OCI-LY7 (cell line): Measurements from ENCODE around the gene ZNF692. TPM values are rescaled to one million over a fixed set of nuclear protein-coding genes. Genes with fewer than 3 reads are reported as not detected.

Source experiments
- BruUV-seq: library from RNA; stranded (reverse); fragments of 400-500 nt; replicated peaks from 2 replicates; lab custom pipeline; 2021; lab: Mats Ljungman, UMichigan
- CTCF ChIA-PET: fragments of 300-600 bp; sonication (Branson Sonifier 250); formaldehyde crosslinking; loops from one replicate; lab custom pipeline; 2022; ENCODE audit warnings: antibody characterized with exemption; ENCODE audit not compliant: unreplicated experiment; lab: Charles Lee
- POLR2A ChIA-PET: fragments of 300-600 bp; sonication (Branson Sonifier 250); formaldehyde crosslinking; loops from one replicate; lab custom pipeline; 2022; ENCODE audit warnings: antibody characterized with exemption; lab: Charles Lee
- DNase-seq: peaks from one replicate; pipeline ENCODE4 v3.0.0-alpha.2; 2015; ENCODE audit warnings: low spot score
- H2AFZ ChIP-seq: fragments of 200-600 bp; sonication (generic), shearing (Covaris generic); 2 replicates; pipeline ENCODE4 v1.6.1; 2014; ENCODE audit warnings: mild to moderate bottlenecking, antibody characterized with exemption, low read length, moderate library complexity
- H3K27ac ChIP-seq: fragments of 200-600 bp; sonication (generic); 2 replicates; pipeline ENCODE4 v1.5.1; 2014; ENCODE audit warnings: mixed run types, low read depth, mild to moderate bottlenecking, moderate library complexity, low read length, inconsistent platforms; ENCODE audit not compliant: poor library complexity, severe bottlenecking
- H3K36me3 ChIP-seq: fragments of 200-600 bp; sonication (generic); 2 replicates; pipeline ENCODE4 v1.6.1; 2014; ENCODE audit warnings: mild to moderate bottlenecking, antibody characterized with exemption, low read length, moderate library complexity, mixed read lengths; ENCODE audit not compliant: insufficient read depth
- H3K4me1 ChIP-seq: fragments of 200-600 bp; sonication (generic); 2 replicates; pipeline ENCODE4 v1.5.1; 2014; ENCODE audit warnings: mild to moderate bottlenecking, low read length; ENCODE audit not compliant: insufficient read depth, poor library complexity, severe bottlenecking
- H3K4me2 ChIP-seq: fragments of 200-600 bp; sonication (generic); 2 replicates; pipeline ENCODE4 v1.6.1; 2014; ENCODE audit warnings: mild to moderate bottlenecking, low read length
- H3K4me3 ChIP-seq: fragments of 200-600 bp; sonication (generic); 2 replicates; pipeline ENCODE4 v1.5.1; 2014; ENCODE audit warnings: mild to moderate bottlenecking, low read depth, low read length; ENCODE audit not compliant: poor library complexity, severe bottlenecking
- H3K79me2 ChIP-seq: fragments of 200-600 bp; sonication (generic); 2 replicates; pipeline ENCODE4 v1.6.1; 2016; ENCODE audit warnings: low read depth, mild to moderate bottlenecking, low read length, moderate library complexity, mixed read lengths; ENCODE audit not compliant: insufficient read depth
- H3K9me2 ChIP-seq: fragments of 200-600 bp; sonication (generic); 2 replicates; pipeline ENCODE4 v1.6.1; 2016; ENCODE audit warnings: mild to moderate bottlenecking, low read length, mixed read lengths; ENCODE audit not compliant: insufficient read depth
- H3K9me3 ChIP-seq: fragments of 200-600 bp; sonication (generic); 2 replicates; pipeline ENCODE4 v1.6.1; 2014; ENCODE audit warnings: mild to moderate bottlenecking, mixed run types, low read length, mixed read lengths
- H4K20me1 ChIP-seq: fragments of 200-600 bp; sonication (generic); 2 replicates; pipeline ENCODE4 v1.6.1; 2014; ENCODE audit warnings: mild to moderate bottlenecking, antibody characterized with exemption, low read length, moderate library complexity, mixed read lengths; ENCODE audit not compliant: insufficient read depth
- EZH2phosphoT487 ChIP-seq: fragments of 200-600 bp; sonication (generic); IDR thresholded peaks from 2 replicates; pipeline ENCODE4 v1.6.1; 2018; ENCODE audit warnings: low read depth, borderline replicate concordance, mild to moderate bottlenecking, mixed run types, antibody characterized with exemption, low read length, moderate library complexity, mixed read lengths
- intact Hi-C: fragments of 100-400 bp; cut with micrococcal nuclease; formaldehyde crosslinking; loops from one replicate; pipeline ENCODE4 v1.10.0; 2022; ENCODE audit not compliant: unreplicated experiment
- total RNA-seq, 2 experiments: library from RNA; depleted of rRNA in 1 of 2; stranded (reverse); fragments of >200 nt in 1 of 2; shearing (Covaris generic) in 1 of 2; gene quantifications; 2 replicates each; pipeline ENCODE4 v1.2.3, GENCODE V29; 2014 to 2022
- TF ChIP-seq, protein P1 (sequence below): fragments of 200-600 bp; sonication (generic); conservative IDR thresholded peaks from 2 replicates; pipeline ENCODE4 v1.5.1; 2014; ENCODE audit warnings: mild to moderate bottlenecking, antibody characterized with exemption, low read length, moderate library complexity, mixed read lengths

The ZNF692 gene
- total RNA-seq, 2 experiments from 2014 or later: 65.0 to 67.4 TPM

DNA sequence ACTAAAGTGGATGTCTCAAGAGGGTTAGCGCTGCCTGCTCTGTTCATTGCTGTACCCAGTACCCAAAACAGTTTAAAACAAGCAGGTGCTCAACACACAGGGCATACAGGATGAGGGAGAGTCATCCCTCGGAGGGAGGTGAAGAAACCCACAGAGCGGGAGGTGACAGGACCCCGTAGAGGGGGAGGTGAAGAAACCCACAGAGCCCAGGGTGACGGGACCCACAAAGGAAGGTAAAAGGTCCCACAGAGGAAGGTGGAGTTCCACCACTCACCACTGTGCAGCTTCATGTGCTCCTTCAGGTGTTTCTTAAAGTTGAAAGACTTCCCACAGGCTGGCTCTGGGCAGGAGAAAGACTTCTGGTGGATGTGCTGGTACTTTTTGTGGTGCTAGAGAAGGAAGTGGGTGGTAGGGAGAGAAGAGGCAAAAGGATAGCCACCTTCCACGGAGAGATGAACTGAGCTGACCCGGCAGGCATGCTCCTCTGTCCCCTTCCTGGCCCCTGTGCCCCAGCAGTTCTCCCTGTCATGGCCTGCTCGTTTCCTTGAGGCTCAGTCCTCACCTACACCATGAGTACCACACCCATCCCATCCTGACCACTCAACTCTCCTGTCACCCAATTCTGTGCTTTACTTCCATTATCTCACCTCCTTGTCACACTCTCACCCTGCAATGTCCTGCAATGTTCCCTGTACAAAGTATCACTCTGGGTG is 5.1 kb downstream of the ZNF692 start:
- Histone ChIP-seq H3K9me3 (no peaks in the 10 kb centered on the region), H3K27ac (no peak overlapping the region), H3K79me2 (peaks cover 11% of the 10 kb centered on the region; the same call in 1 of the 2 replicates), H3K4me1 (peaks cover 25% of the 10 kb centered on the region), H3K4me2 (no peak overlapping the region), H3K36me3 (peaks cover 77% of the 10 kb centered on the region), H3K9me2 (no peaks in the 10 kb centered on the region), H2AFZ (no peak overlapping the region), H3K4me3 (no peak overlapping the region), H4K20me1 (no peaks in the 10 kb centered on the region)
- intact Hi-C loops: no loop called here
- ChIA-PET CTCF (no interaction called here), POLR2A (no interaction called here)
- no TSS peak for BruUV-seq
- no peak for TF ChIP-seq EZH2phosphoT487
- DNase-seq: no peak

DNA sequence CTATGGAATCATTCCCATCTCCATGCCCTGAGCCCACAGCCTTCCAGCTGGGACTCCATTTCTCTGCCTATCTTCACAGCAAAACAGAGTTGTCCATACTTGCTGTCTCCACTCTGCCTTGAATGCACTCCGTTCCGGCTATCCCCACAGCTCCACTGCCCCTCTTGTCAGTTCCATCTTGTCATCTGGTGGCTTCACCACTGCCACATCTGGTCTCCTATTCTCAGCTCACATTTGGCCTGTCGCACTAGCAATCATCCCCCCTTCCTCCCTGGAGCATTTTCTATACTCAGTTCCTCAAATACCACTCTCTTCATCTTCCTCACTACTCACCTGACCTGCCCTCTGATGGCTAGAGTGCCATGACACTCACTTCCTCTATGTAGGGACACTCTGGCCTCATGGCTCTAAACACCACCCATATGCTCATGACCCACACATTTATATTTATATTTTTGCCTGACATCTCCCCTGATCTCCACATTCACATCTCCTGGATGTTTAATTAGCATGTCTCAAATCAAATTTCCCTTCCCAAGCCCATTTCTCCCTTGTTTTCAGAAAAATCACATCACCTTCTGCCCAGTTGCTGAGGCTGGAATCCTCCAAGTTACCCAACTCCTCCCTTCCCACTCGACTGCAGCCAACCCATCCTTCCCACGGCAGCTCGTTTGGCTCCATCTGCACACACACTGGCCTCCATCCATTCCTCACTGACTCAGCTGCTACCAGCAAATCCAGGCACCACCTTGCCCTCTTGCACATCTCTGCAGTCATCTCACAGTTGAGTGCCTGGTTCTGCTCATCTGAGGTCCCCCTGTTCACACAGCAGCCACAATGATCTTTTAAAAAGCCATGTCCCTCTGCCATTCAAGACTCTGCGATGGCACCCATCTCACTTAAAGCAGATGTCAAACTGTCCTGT is 6.1 kb downstream of the ZNF692 start:
- Histone ChIP-seq H4K20me1 (no peaks in the 10 kb centered on the region), H3K4me3 (no peak overlapping the region), H3K9me3 (no peaks in the 10 kb centered on the region), H3K4me1 (peaks cover 25% of the 10 kb centered on the region), H3K36me3 (peaks cover 88% of the 10 kb centered on the region), H3K4me2 (no peak overlapping the region), H3K9me2 (no peaks in the 10 kb centered on the region), H3K27ac (no peak overlapping the region), H3K79me2 (peaks cover 9% of the 10 kb centered on the region; the same call in 1 of the 2 replicates), H2AFZ (no peak overlapping the region)
- intact Hi-C loops: no loop called here
- ChIA-PET POLR2A (no interaction called here), CTCF (no interaction called here)
- BruUV-seq: no TSS peak
- peak; percentile 33 for DNase-seq
- TF ChIP-seq EZH2phosphoT487: no peak
- TF ChIP-seq, protein P1, sequence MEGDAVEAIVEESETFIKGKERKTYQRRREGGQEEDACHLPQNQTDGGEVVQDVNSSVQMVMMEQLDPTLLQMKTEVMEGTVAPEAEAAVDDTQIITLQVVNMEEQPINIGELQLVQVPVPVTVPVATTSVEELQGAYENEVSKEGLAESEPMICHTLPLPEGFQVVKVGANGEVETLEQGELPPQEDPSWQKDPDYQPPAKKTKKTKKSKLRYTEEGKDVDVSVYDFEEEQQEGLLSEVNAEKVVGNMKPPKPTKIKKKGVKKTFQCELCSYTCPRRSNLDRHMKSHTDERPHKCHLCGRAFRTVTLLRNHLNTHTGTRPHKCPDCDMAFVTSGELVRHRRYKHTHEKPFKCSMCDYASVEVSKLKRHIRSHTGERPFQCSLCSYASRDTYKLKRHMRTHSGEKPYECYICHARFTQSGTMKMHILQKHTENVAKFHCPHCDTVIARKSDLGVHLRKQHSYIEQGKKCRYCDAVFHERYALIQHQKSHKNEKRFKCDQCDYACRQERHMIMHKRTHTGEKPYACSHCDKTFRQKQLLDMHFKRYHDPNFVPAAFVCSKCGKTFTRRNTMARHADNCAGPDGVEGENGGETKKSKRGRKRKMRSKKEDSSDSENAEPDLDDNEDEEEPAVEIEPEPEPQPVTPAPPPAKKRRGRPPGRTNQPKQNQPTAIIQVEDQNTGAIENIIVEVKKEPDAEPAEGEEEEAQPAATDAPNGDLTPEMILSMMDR: no peak

DNA sequence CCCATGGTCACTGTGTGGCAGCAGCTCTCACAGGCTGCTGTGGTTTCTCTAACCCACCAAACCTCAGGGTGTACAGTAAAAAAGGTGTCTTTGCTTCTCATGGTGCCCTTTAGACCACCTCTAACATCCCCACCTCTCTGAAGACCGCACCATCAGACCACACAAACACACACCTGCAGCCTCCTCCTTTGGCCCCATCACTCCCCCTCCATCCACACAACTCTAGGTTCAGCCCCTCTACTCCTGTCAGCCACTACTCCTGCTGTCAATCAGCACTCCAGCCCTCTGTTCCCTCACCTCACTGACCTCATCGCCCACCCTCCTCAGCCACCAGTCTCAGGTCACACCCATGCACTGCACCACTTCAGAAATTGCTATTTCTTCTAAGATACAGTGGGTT is 7.5 kb downstream of the ZNF692 start:
- H3K27ac ChIP-seq: no peak overlapping the region

More for the DNA sequence above, 7.5 kb downstream of the ZNF692 start:
- Histone ChIP-seq H3K79me2 (no peaks in the 10 kb centered on the region), H3K4me3 (no peak overlapping the region), H3K9me2 (no peaks in the 10 kb centered on the region), H2AFZ (no peak overlapping the region), H3K36me3 (peaks cover 100% of the 10 kb centered on the region), H3K4me1 (peaks cover 12% of the 10 kb centered on the region), H3K9me3 (no peaks in the 10 kb centered on the region), H3K4me2 (no peak overlapping the region), H4K20me1 (no peaks in the 10 kb centered on the region)
- DNase-seq: no peak
- no peak for TF ChIP-seq EZH2phosphoT487
- TF ChIP-seq, protein P1: no peak
- ChIA-PET POLR2A (interaction anchor here (0.5 to 1.2 kb wide), 3 partner anchors 9 to 48 kb away, joined by 3 to 4 read pairs (median 4); no protein-coding TSS in a partner anchor), CTCF (no interaction called here)
- intact Hi-C loops: no loop called here
- no TSS peak for BruUV-seq
